Middle frontal gyrus (tissue), 1 donor: ENCODE results near the gene RAB3A.
"Not testable (repeated sequence)": the region's sequence is repeated elsewhere in the genome, so short reads cannot be mapped to it uniquely, and the experiment has no call there.

Source experiments
- DNase-seq: peaks from one replicate; pipeline ENCODE4 v3.0.0-alpha.2; 2015; ENCODE audit warnings: low spot score; ENCODE audit errors: extremely low spot score

RAB3A gene

GRCh38 chr19:18224525-18225354, 20.9 kb upstream of the RAB3A start:
- DNase-seq: peak; percentile 86

GRCh38 chr19:18223860-18224524, 20.1 kb upstream of the RAB3A start:
- DNase-seq: no peak

GRCh38 chr19:18221815-18222725, 18.2 kb upstream of the RAB3A start:
- DNase-seq: no peak

- no peak for DNase-seq
Observed at GRCh38 chr19:18220632-18221275, 16.9 kb upstream of the RAB3A start.

- no peak for DNase-seq
Observed at GRCh38 chr19:18219911-18220631, 16.2 kb upstream of the RAB3A start.

- DNase-seq: no peak
Observed at GRCh38 chr19:18218600-18218999, 14.8 kb upstream of the RAB3A start.

- no peak for DNase-seq
Observed at GRCh38 chr19:18218159-18218558, 14.3 kb upstream of the RAB3A start.

- no peak for DNase-seq
Observed at GRCh38 chr19:18216789-18217188, 12.9 kb upstream of the RAB3A start.

- DNase-seq: no peak
Observed at GRCh38 chr19:18214779-18215433, 11.1 kb upstream of the RAB3A start.

GRCh38 chr19:18211683-18212082, 7.8 kb upstream of the RAB3A start:
- no peak for DNase-seq

GRCh38 chr19:18209912-18210311, 6.1 kb upstream of the RAB3A start:
- not testable (repeated sequence) for DNase-seq

GRCh38 chr19:18208098-18208951, 4.5 kb upstream of the RAB3A start:
- no peak for DNase-seq

- no peak for DNase-seq
Observed at GRCh38 chr19:18206018-18206417, 2.2 kb upstream of the RAB3A start.

- DNase-seq: peak; percentile 43
Observed at GRCh38 chr19:18205200-18205892, 1.5 kb upstream of the RAB3A start.

- no peak for DNase-seq
Observed at GRCh38 chr19:18204394-18205199, 755 bp upstream of the RAB3A start.

GRCh38 chr19:18203408-18203862, 407 bp downstream of the RAB3A start:
- DNase-seq: peak; percentile 13

- no peak for DNase-seq
Observed at GRCh38 chr19:18202778-18203407, 949 bp downstream of the RAB3A start.
